Activated T-helper 2 cell treated with anti-CD3 and anti-CD28 coated beads, Interferon-gamma antibody, Interleukin-2, Interleukin-4, amounts not matched to agents 10 μg/mL and 5 μg/mL and 100 μg/mL, durations not matched to agents 14 hours and 24 hours and 36 hours (primary cell): ENCODE data around the gene KCNH3. TPM values are rescaled to one million over a fixed set of nuclear protein-coding genes. Genes with fewer than 3 reads are reported as not detected.

Experiments
- DNase-seq: peaks from one replicate; pipeline ENCODE4 v3.0.0; 2021; ENCODE audit warnings: low spot score
- H3K27ac Mint-ChIP-seq: one replicate; pipeline ENCODE4 v1.8.0; 2021; ENCODE audit warnings: mixed read lengths
- H3K27me3 Mint-ChIP-seq: one replicate; pipeline ENCODE4 v1.8.0; 2021; ENCODE audit warnings: low read depth, mixed read lengths
- H3K36me3 Mint-ChIP-seq: one replicate; pipeline ENCODE4 v1.8.0; 2021; ENCODE audit warnings: low read depth, mixed read lengths
- H3K4me1 Mint-ChIP-seq: one replicate; pipeline ENCODE4 v1.8.0; 2021; ENCODE audit warnings: low read depth, mixed read lengths
- H3K4me3 Mint-ChIP-seq: one replicate; pipeline ENCODE4 v1.8.0; 2021; ENCODE audit warnings: low read depth, mild to moderate bottlenecking, moderate library complexity, mixed read lengths
- H3K9me3 Mint-ChIP-seq: one replicate; pipeline ENCODE4 v1.8.0; 2021; ENCODE audit warnings: mixed read lengths
- intact Hi-C: fragments of 100-400 bp; cut with micrococcal nuclease; formaldehyde crosslinking; loops from one replicate; pipeline ENCODE4 v1.15.1; 2023
- total RNA-seq: library from RNA; stranded (reverse); gene quantifications from 2 replicates; pipeline ENCODE4 v1.2.3, GENCODE V29; 2022

The KCNH3 gene
- total RNA-seq, 1 donor from 2014 or later: 2.9 TPM

DNA sequence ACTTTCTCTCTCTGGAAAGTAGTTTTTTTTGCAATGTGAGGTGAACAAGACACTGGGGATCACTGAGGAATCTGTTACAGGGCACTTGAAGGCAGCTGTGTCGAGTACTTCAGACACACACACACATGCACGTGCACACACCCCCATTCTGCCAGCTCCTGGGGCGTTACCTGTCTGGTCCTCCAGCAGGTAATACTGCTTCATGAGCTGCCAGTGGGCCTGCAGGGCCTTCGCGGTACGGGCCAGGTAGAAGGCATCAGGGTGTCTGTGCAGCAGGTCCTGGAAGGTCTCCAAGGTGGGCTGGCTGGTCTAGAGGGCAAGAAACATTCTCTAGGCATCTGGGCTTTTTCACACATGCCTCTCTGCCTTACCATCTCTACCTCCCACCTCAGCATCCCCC is 24.0 kb downstream of the KCNH3 start:
- no peak for DNase-seq
- peaks cover 34% of the 10 kb centered on the region for H3K4me1 Mint-ChIP-seq
- no peak overlapping the region for H3K4me3 Mint-ChIP-seq
- no peaks in the 10 kb centered on the region for H3K27me3 Mint-ChIP-seq
- intact Hi-C loops: no loop called here
- no peaks in the 10 kb centered on the region for H3K9me3 Mint-ChIP-seq
- peaks cover 68% of the 10 kb centered on the region for H3K36me3 Mint-ChIP-seq
- no peak overlapping the region for H3K27ac Mint-ChIP-seq

DNA sequence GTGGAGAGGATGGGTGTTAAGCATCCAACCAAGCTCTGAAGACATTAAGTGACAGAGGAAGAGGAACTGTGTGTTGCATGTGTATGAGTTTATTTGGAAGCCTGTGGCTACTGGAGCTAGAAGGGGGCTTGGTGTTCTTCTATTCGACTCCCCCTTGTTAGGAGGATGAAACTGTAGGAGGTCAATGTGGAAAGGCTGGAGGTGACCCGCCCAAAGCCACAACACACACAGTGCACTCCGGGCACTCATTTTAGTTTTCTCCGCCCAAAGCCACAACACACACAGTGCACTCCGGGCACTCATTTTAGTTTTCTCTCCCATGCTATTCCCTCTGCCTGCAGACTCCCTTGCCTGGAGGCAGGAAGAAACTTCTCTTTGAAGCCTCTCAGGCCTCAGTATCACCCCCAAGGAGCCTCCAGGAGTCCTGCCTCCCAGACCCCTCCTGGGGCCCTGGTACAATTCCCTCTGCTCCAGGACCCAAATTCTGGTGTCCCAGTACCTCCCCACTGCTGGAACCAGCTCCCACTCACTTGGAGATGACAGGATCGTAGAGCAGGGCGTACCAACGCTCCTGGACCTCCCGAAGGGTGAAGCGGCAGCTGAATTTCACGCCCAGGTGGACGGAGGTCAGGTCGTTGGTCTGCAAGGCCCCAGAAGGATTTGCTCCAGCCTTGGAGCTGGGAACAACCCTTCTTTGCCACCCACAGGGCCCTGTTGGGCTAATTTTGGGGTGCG is 25.3 kb downstream of the KCNH3 start:
- H3K27me3 Mint-ChIP-seq: no peaks in the 10 kb centered on the region
- intact Hi-C loops: no loop called here
- H3K4me1 Mint-ChIP-seq: peaks cover 42% of the 10 kb centered on the region
- DNase-seq: no peak
- H3K9me3 Mint-ChIP-seq: no peaks in the 10 kb centered on the region
- H3K4me3 Mint-ChIP-seq: no peak overlapping the region
- H3K36me3 Mint-ChIP-seq: peaks cover 61% of the 10 kb centered on the region
- H3K27ac Mint-ChIP-seq: no peak overlapping the region

DNA sequence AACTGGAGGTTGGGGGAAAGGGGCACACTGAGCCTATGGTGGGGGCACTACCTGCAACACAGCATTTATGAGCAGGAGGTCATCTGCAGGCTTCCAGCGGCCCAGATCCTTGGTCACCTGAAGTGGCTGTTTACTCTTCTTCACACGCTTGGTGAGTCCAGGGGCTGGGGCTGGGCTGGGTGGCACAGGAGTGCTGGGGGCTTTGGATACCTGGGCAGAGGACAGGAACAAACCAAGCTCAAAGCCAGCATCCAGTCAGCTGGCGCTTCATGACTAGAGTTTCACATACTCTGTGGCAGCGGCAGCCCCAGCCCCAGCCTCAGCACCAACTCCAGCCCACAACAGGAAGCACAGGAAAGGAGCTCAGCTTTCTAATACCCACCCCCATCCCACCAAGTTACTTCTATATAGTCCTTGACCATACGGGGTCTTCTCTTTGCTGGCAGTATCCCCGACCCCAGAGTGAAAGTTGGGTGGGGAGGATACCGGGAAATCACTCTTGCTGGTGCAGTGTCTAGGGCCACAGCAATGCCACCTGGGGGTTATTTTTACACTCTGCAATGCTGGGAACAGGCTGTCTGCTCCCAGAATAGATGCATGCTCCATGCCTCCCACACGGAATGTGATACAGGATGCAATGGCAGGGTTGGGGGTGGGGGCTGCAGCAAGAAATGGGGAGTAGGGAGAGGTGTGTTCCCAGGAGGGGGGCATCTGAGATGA is 26.0 kb downstream of the KCNH3 start:
- Mint-ChIP-seq H3K27me3 (no peaks in the 10 kb centered on the region), H3K36me3 (peaks cover 55% of the 10 kb centered on the region), H3K4me1 (peaks cover 42% of the 10 kb centered on the region), H3K9me3 (no peaks in the 10 kb centered on the region), H3K4me3 (peak overlapping the region; percentile 49), H3K27ac (no peak overlapping the region)
- intact Hi-C loops: loop anchor here (5.0 kb wide), 2 partner anchors 57 to 198 kb away; partner anchors contain the start of genes PRPF40B and SPATS2
- no peak for DNase-seq

DNA sequence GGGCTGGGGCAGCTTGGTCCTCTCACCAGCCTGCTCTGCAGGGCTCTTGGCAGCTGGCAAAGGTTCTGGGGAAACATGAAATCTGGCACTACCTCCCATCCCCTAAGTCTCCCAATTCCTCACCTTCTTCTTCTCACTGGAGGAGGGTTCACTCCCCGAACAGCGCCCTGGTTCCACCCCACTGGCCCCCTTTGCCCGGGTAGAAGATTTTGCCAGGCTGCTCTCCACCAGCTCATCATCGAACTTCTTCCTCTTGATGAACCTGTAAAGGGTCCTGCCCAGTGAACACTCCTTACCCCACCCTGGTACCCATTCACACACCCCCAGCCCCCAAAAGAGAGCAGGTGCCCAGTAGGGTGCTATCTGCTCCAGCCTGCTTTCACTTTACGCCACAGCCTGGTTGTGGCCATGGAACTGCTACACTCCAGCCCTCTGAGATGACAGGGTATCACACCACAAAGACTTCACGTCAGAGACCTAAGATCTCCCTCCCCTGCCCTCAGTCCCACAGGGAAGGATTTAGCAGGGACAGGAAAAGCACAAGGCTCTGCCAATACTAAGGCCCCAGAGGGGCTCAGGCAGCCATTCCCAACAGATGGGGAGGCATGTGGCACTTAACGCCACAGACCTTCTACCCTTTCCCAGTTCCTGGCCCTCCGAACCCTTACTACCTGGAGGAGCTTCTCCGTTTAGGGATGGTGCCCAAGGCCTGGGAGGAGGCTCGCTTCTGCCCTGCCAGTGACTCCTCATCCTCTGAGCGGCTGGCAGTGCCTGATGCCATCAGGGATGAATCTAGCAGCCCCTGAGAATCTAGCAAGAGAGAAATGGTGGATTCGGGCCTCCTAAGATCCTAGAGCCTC is 26.8 kb downstream of the KCNH3 start:
- H3K4me1 Mint-ChIP-seq: peaks cover 43% of the 10 kb centered on the region
- intact Hi-C loops: loop anchor here (5.0 kb wide), 2 partner anchors 57 to 198 kb away; partner anchors contain the start of genes PRPF40B and SPATS2
- no peaks in the 10 kb centered on the region for H3K9me3 Mint-ChIP-seq
- no peaks in the 10 kb centered on the region for H3K27me3 Mint-ChIP-seq
- peaks cover 49% of the 10 kb centered on the region for H3K36me3 Mint-ChIP-seq
- H3K4me3 Mint-ChIP-seq: no peak overlapping the region
- H3K27ac Mint-ChIP-seq: no peak overlapping the region
- no peak for DNase-seq

DNA sequence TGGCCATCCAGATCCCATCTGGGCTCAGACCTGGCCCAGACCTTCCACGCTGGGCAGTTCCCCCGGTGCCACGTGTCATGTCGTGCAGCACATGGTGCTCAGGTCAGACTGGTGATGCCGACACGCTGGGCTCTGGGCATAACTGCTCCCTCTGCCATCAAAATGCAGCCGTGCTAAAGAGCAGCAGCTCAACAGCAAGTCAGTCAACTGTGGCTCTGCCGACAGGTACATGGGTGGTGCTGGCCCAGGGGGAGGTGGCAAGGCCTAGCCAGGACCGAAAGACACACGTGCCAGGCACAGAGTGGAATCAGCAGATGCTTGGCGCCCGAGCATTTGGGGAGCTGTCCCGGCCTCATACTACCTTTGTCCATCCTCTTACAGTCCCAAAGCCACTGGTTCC is 27.5 kb downstream of the KCNH3 start:
- Mint-ChIP-seq H3K9me3 (no peaks in the 10 kb centered on the region), H3K27me3 (no peaks in the 10 kb centered on the region), H3K4me1 (peaks cover 40% of the 10 kb centered on the region), H3K4me3 (no peak overlapping the region), H3K36me3 (peaks cover 45% of the 10 kb centered on the region), H3K27ac (no peak overlapping the region)
- DNase-seq: no peak
- intact Hi-C loops: loop anchor here (5.0 kb wide), 2 partner anchors 56 to 199 kb away; partner anchors contain the start of genes PRPF40B and SPATS2

DNA sequence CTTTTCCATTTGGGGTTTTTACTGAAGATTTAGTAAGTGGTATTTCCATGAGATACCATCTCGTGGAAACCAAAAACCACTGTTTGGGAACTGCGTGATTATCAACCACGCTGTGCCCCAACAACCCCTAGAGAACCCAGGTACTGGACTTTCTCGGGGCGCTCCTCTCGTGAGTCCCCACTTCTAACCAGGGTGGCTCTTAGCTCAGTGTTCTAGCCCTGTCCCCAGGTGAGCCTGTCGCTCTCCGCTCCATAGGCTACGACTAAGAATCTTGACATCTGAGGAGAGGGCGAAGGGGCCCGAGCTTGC is 28.4 kb downstream of the KCNH3 start:
- Mint-ChIP-seq H3K4me1 (peaks cover 42% of the 10 kb centered on the region), H3K36me3 (peaks cover 39% of the 10 kb centered on the region), H3K27me3 (no peaks in the 10 kb centered on the region), H3K4me3 (peak overlapping the region; percentile 99), H3K9me3 (no peaks in the 10 kb centered on the region), H3K27ac (peak overlapping the region; percentile 99)
- intact Hi-C loops: loop anchor here (5.0 kb wide), 2 partner anchors 55 to 200 kb away; partner anchors contain the start of genes PRPF40B and SPATS2
- no peak for DNase-seq

DNA sequence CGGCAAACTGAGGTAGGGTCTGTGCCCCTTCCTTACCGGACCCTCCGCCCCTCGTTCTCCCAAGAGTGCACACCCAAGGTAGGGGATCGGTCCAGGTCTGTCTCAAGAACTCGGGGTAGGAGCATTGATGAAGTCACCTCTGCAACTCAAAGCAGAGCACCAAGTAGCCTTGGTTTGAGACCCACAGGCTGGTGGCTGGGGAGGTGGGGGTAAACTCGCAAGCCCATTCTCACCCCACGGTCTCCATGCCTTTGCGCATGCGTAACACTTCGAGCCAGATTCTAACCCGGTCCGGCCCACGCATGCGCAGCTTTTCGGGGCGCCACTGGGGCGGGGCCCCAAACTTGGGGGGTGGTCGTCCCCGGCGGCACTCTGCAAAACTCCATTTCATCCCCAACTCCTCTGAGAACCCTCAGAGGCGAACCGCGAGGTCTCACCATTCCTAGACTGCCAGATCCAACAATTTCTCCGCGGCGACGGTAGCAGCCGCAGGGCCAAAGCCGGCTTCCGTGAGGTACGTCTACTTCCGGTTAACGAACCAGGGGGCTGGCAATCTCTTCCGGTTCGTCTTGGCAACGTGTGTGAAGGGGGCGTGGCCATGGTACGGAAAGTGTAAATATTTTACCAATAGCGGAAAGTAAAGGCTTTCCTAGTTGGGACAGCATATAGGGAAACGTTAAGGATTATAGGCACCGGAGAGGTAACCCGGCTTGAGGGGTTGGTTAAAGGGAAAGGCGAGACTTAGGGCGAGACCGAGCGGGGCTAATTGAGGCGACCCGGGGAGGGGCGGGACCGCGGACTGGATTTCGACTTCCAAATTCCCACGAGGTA is 29.0 kb downstream of the KCNH3 start, which contains the start of gene MCRS1:
Gene MCRS1, minus strand, starts transcription at position 532 of the 831 bp plus-strand sequence. CDS start 1,411 bp downstream, outside the sequence.
- Mint-ChIP-seq H3K4me1 (peaks cover 42% of the 10 kb centered on the region), H3K4me3 (peak within 1 kb of the TSS; percentile 99), H3K27ac (peak within 1 kb of the TSS; percentile 99), H3K36me3 (peaks cover 34% of the 10 kb centered on the region), H3K9me3 (no peaks in the 10 kb centered on the region), H3K27me3 (no peaks in the 10 kb centered on the region)
- peak; percentile 87 for DNase-seq
- intact Hi-C loops: loop anchor here (1.0 to 5.0 kb wide), 3 partner anchors 54 to 201 kb away; partner anchors contain the start of genes FMNL3, PRPF40B and SPATS2

DNA sequence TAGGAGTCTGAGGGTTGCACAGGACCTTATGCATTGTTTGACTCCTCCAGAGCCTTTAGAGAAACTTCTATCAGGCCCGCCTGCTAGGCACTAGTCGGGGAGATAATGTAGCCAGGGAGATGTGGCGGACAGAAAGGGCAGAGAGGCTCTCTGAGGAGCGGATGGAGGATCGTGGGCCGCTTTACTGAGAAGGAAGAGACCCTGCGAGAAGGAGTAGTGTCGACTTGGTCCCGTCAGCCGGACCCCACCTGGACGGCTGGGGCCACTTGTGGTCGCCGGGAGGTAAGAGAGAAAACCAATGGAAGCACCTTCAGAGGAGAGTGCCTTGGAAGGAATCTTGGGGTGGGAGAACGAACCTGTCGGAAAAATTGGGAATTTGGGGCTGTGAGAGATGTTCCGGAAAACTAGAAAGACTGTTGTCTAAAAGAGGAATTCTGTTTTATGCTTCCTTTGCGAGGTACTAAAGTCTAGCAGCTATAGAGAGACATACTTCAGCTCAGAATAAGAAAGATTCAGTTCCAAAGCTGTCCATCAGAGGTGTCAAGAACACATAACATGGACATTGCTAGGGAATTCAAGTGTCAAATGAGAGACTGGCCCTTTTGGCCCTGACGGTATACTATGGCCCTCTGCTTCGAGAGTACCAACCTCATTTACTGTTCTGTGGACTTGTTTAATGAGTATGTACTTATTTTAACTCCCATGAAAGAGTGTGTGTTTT is 29.8 kb downstream of the KCNH3 start:
- Mint-ChIP-seq H3K4me3 (peak overlapping the region; percentile 99), H3K27me3 (no peaks in the 10 kb centered on the region), H3K36me3 (peaks cover 26% of the 10 kb centered on the region), H3K4me1 (peaks cover 42% of the 10 kb centered on the region), H3K9me3 (no peaks in the 10 kb centered on the region), H3K27ac (peak overlapping the region; percentile 99)
- intact Hi-C loops: loop anchor here (1.0 to 5.0 kb wide), 3 partner anchors 54 to 201 kb away; partner anchors contain the start of genes FMNL3, PRPF40B and SPATS2
- DNase-seq: no peak

DNA sequence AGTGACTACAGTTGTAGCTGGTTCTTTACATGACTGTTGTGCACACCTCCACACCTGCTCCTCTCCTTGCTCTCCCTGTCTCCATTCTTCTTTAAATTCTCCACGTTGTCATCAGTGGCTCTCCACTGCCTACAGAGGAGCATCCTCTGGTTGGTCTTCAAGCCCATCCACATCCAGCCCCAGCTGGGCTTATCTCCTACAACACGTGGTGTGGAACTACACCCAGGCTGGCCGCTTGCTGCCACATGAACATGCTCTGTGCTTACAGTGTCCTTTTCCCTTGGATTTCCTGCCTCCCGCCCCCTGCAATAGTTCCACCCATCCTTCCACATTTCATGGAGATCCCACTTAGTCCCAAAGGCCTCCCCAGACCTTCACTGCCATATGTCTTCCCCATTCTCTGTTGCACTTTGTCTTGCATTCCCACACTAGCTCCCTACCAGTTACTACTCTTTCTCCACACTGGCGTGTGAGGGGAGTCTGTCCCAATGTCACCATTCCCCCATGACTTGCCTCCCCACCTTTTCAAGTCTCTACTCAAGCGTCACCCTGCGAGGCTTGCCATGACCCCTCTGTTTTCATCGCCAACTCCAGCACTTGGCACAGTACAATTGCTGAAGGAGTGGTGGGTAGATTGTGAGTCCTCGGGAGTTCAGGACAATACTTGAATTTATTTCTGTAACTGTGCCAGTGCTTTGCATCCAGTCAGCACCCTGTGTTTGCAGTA is 38.9 kb downstream of the KCNH3 start:
- Mint-ChIP-seq H3K4me3 (no peak overlapping the region), H3K9me3 (no peaks in the 10 kb centered on the region), H3K27ac (no peak overlapping the region), H3K36me3 (peaks cover 3% of the 10 kb centered on the region), H3K27me3 (no peaks in the 10 kb centered on the region), H3K4me1 (peaks cover 16% of the 10 kb centered on the region)
- DNase-seq: no peak
- intact Hi-C loops: no loop called here

DNA sequence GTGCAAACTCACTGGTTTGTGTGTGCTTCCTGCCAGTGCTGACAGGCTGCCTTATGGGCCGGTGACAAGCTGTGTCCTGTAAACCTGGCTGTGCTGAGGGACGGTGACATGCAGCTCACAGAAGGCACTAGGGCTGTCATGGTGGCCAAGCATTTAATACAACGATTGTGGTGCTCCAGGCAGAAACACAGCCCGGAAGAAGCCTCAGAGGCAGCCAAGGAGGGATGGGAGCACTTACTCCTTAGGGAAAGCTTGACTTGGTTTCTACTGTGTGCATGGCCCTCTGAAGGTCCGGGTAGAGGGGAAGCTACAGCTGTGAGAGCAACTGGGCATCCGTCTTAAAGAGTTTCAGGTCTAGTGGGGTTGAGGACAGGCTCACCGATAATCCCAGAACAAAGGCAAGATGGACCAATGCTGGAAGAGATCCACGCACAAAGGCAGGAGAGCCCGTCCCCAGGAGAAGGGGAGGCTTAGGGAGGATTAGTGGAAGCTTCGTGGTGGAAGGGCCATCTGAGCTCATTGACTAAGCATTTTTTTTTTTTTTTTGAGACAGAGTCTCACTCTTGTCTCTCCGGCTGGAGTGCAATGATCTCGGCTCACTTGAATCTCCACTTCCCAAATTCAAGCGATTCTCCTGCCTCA is 39.8 kb downstream of the KCNH3 start:
- Mint-ChIP-seq H3K9me3 (no peaks in the 10 kb centered on the region), H3K27ac (no peak overlapping the region), H3K4me1 (peaks cover 16% of the 10 kb centered on the region), H3K4me3 (no peak overlapping the region), H3K36me3 (peaks cover 4% of the 10 kb centered on the region), H3K27me3 (no peaks in the 10 kb centered on the region)
- intact Hi-C loops: no loop called here
- DNase-seq: no peak
